WTC11 (cell line): ENCODE measurements around the gene RNF121. TPM values are rescaled to one million over a fixed set of nuclear protein-coding genes. Genes with fewer than 3 reads are reported as not detected.

Source experiments
- AR ChIP-seq: fragments of 250-450 bp; sonication (Bioruptor Pico); IDR thresholded peaks from 2 replicates; pipeline ENCODE4 v1.9.0; 2021; ENCODE audit warnings: mild to moderate bottlenecking
- ARID4B ChIP-seq: sonication (generic); formaldehyde crosslinking; IDR thresholded peaks from 2 replicates; pipeline ENCODE4 v1.8.0; 2023; ENCODE audit warnings: missing genetic modification reagents, mild to moderate bottlenecking, borderline replicate concordance
- ATF6 ChIP-seq: sonication (generic); formaldehyde crosslinking; IDR thresholded peaks from 2 replicates; pipeline ENCODE4 v1.8.1; 2023; ENCODE audit warnings: mild to moderate bottlenecking, missing genetic modification reagents
- EMX1 ChIP-seq: fragments of 250-450 bp; sonication (Bioruptor Pico); IDR thresholded peaks from 2 replicates; pipeline ENCODE4 v1.8.0; 2021; ENCODE audit warnings: mild to moderate bottlenecking
- ESRRA ChIP-seq: sonication (generic); formaldehyde crosslinking; IDR thresholded peaks from 2 replicates; pipeline ENCODE4 v1.8.1; 2022; ENCODE audit warnings: mild to moderate bottlenecking, missing genetic modification reagents, borderline replicate concordance
- ETV6 ChIP-seq: sonication (generic); formaldehyde crosslinking; IDR thresholded peaks from 2 replicates; pipeline ENCODE4 v1.8.1; 2022; ENCODE audit warnings: mild to moderate bottlenecking, missing genetic modification reagents
- FOXK1 ChIP-seq: sonication (generic); formaldehyde crosslinking; IDR thresholded peaks from 2 replicates; pipeline ENCODE4 v1.8.0; 2022; ENCODE audit warnings: mild to moderate bottlenecking, moderate library complexity, missing genetic modification reagents
- HMGA2 ChIP-seq: fragments of 250-450 bp; sonication (Bioruptor Pico); IDR thresholded peaks from 2 replicates; pipeline ENCODE4 v1.4.0; 2021; ENCODE audit warnings: mild to moderate bottlenecking, moderate library complexity
- KAT7 ChIP-seq: sonication (generic); formaldehyde crosslinking; IDR thresholded peaks from 2 replicates; pipeline ENCODE4 v1.8.1; 2023; ENCODE audit warnings: missing genetic modification reagents, mild to moderate bottlenecking, borderline replicate concordance
- MXD4 ChIP-seq: fragments of 250-450 bp; sonication (Bioruptor Pico); IDR thresholded peaks from 2 replicates; pipeline ENCODE4 v1.8.0; 2021; ENCODE audit warnings: mild to moderate bottlenecking, moderate library complexity, borderline replicate concordance
- MYBL2 ChIP-seq: sonication (generic); formaldehyde crosslinking; IDR thresholded peaks from 2 replicates; pipeline ENCODE4 v1.8.1; 2023; ENCODE audit warnings: mild to moderate bottlenecking, moderate library complexity, missing genetic modification reagents
- NFE2L1 ChIP-seq: sonication (generic); formaldehyde crosslinking; IDR thresholded peaks from 2 replicates; pipeline ENCODE4 v1.8.1; 2023; ENCODE audit warnings: missing genetic modification reagents
- NR2C2 ChIP-seq: sonication (generic); formaldehyde crosslinking; IDR thresholded peaks from 2 replicates; pipeline ENCODE4 v1.8.0; 2022; ENCODE audit warnings: mild to moderate bottlenecking, missing genetic modification reagents
- OVOL2 ChIP-seq: fragments of 250-450 bp; sonication (Bioruptor Pico); IDR thresholded peaks from 2 replicates; pipeline ENCODE4 v1.9.0; 2021; ENCODE audit warnings: mild to moderate bottlenecking, borderline replicate concordance
- PREB ChIP-seq: sonication (generic); formaldehyde crosslinking; IDR thresholded peaks from 2 replicates; pipeline ENCODE4 v1.8.1; 2022; ENCODE audit warnings: mild to moderate bottlenecking, missing genetic modification reagents, moderate library complexity, borderline replicate concordance
- SMAD4 ChIP-seq: sonication (generic); formaldehyde crosslinking; IDR thresholded peaks from 2 replicates; pipeline ENCODE4 v1.8.0; 2022; ENCODE audit warnings: mild to moderate bottlenecking, missing genetic modification reagents
- TEAD4 ChIP-seq: sonication (generic); formaldehyde crosslinking; IDR thresholded peaks from 2 replicates; pipeline ENCODE4 v1.8.0; 2022; ENCODE audit warnings: mild to moderate bottlenecking, missing genetic modification reagents
- TP53 ChIP-seq: sonication (generic); formaldehyde crosslinking; IDR thresholded peaks from 2 replicates; pipeline ENCODE4 v1.8.1; 2023; ENCODE audit warnings: mild to moderate bottlenecking, missing genetic modification reagents
- USF2 ChIP-seq: sonication (generic); formaldehyde crosslinking; IDR thresholded peaks from 2 replicates; pipeline ENCODE4 v1.8.1; 2023; ENCODE audit warnings: mild to moderate bottlenecking, missing genetic modification reagents, moderate library complexity
- ZBTB21 ChIP-seq: sonication (generic); formaldehyde crosslinking; IDR thresholded peaks from 2 replicates; pipeline ENCODE4 v1.8.1; 2023; ENCODE audit warnings: mild to moderate bottlenecking, missing genetic modification reagents, borderline replicate concordance
- ZMAT4 ChIP-seq: fragments of 250-450 bp; sonication (Bioruptor Pico); IDR thresholded peaks from 2 replicates; pipeline ENCODE4 v1.9.0; 2021; ENCODE audit warnings: mild to moderate bottlenecking
- ZNF138 ChIP-seq: sonication (generic); formaldehyde crosslinking; conservative IDR thresholded peaks from 2 replicates; pipeline ENCODE4 v1.8.1; 2022; ENCODE audit warnings: mild to moderate bottlenecking, moderate library complexity, missing genetic modification reagents
- ZNF263 ChIP-seq: sonication (generic); formaldehyde crosslinking; IDR thresholded peaks from 2 replicates; pipeline ENCODE4 v1.8.1; 2022; ENCODE audit warnings: low read depth, mild to moderate bottlenecking, moderate library complexity, missing genetic modification reagents
- ZNF317 ChIP-seq: sonication (generic); formaldehyde crosslinking; IDR thresholded peaks from 2 replicates; pipeline ENCODE4 v1.8.1; 2023; ENCODE audit warnings: low read depth, mild to moderate bottlenecking, moderate library complexity, missing genetic modification reagents, borderline replicate concordance
- ZNF416 ChIP-seq: fragments of 250-450 bp; sonication (Bioruptor Pico); IDR thresholded peaks from 2 replicates; pipeline ENCODE4 v1.9.0; 2021; ENCODE audit warnings: mild to moderate bottlenecking, inconsistent platforms
- ZNF423 ChIP-seq: fragments of 250-450 bp; sonication (Bioruptor Pico); IDR thresholded peaks from 2 replicates; pipeline ENCODE4 v2.1.2; 2022; ENCODE audit warnings: mild to moderate bottlenecking, moderate library complexity
- ZSCAN18 ChIP-seq: fragments of 250-450 bp; sonication (Bioruptor Pico); IDR thresholded peaks from 2 replicates; pipeline ENCODE4 v2.1.2; 2022; ENCODE audit warnings: mild to moderate bottlenecking, moderate library complexity
- total RNA-seq: library from RNA; stranded (reverse); gene quantifications from 3 replicates; pipeline ENCODE4 v1.2.3, GENCODE V29; 2021

The RNF121 gene
- total RNA-seq, 1 experiment from 2014 or later: 40.2 TPM

- TF ChIP-seq ZSCAN18 (CRISPR knock-in tag) (no peak), ETV6 (CRISPR knock-in tag) (peak; percentile 44; the same call in 1 of the 2 replicates), ARID4B (CRISPR knock-in tag) (0 out of 2 replicates have a peak, but pooled peaks have one; percentile 38), FOXK1 (CRISPR knock-in tag) (peak; percentile 96), NR2C2 (CRISPR knock-in tag) (no peak; the same call in 1 of the 2 replicates), EMX1 (CRISPR knock-in tag) (no peak), OVOL2 (CRISPR knock-in tag) (no peak), ZNF263 (CRISPR knock-in tag) (no peak), ESRRA (CRISPR knock-in tag) (no peak), USF2 (CRISPR knock-in tag) (no peak; the same call in 1 of the 2 replicates), HMGA2 (CRISPR knock-in tag) (no peak), MYBL2 (CRISPR knock-in tag) (0 out of 2 replicates have a peak, but pooled peaks have one; percentile 14), PREB (no peak), ZNF138 (no peak), ZBTB21 (CRISPR knock-in tag) (no peak), ZMAT4 (CRISPR knock-in tag) (no peak), AR (CRISPR knock-in tag) (no peak), ATF6 (CRISPR knock-in tag) (no peak), ZNF317 (CRISPR knock-in tag) (no peak), ZNF423 (CRISPR knock-in tag) (no peak), KAT7 (CRISPR knock-in tag) (no peak), MXD4 (CRISPR knock-in tag) (no peak), TEAD4 (no peak), NFE2L1 (CRISPR knock-in tag) (no peak), ZNF416 (CRISPR knock-in tag) (no peak), SMAD4 (CRISPR knock-in tag) (no peak), TP53 (CRISPR knock-in tag) (no peak)
These were observed at the start of gene RNF121 (continued) for GRCh38 chr11:71928737-71929443.
